CD1c-positive myeloid dendritic cell (primary cell): ENCODE results near the gene SPON1.
"Not testable (repeated sequence)": the region's sequence is repeated elsewhere in the genome, so short reads cannot be mapped to it uniquely, and the experiment has no call there.

ENCODE experiments used
- DNase-seq: peaks from one replicate; pipeline ENCODE4 v3.0.0-alpha.2; 2016; ENCODE audit errors: extremely low spot score

Gene SPON1

GRCh38 chr11:14269692-14270573 is 307.4 kb downstream of the SPON1 start:
- no peak for DNase-seq

- peak; percentile 71 for DNase-seq
Observed at GRCh38 chr11:14270690-14271542, 308.4 kb downstream of the SPON1 start.

GRCh38 chr11:14273895-14274294 is 311.4 kb downstream of the SPON1 start:
- DNase-seq: no peak

- DNase-seq: no peak
Observed at GRCh38 chr11:14275076-14275475, 312.6 kb downstream of the SPON1 start.

- not testable (repeated sequence) for DNase-seq
Observed at GRCh38 chr11:14278869-14279268, 316.3 kb downstream of the SPON1 start.

GRCh38 chr11:14288189-14288935 is 325.8 kb downstream of the SPON1 start:
- DNase-seq: no peak

GRCh38 chr11:14290422-14290821 is 327.9 kb downstream of the SPON1 start:
- DNase-seq: no peak

- no peak for DNase-seq
Observed at GRCh38 chr11:14299921-14300320, 337.4 kb downstream of the SPON1 start.

- peak; percentile 35 for DNase-seq
Observed at GRCh38 chr11:14300661-14301304, 338.3 kb downstream of the SPON1 start.

GRCh38 chr11:14304601-14305000 is 342.1 kb downstream of the SPON1 start:
- no peak for DNase-seq

- no peak for DNase-seq
Observed at GRCh38 chr11:14305649-14306048, 343.1 kb downstream of the SPON1 start.

GRCh38 chr11:14306481-14306880 is 344.0 kb downstream of the SPON1 start:
- DNase-seq: no peak

GRCh38 chr11:14308114-14308896 is 345.8 kb downstream of the SPON1 start:
- DNase-seq: peak; percentile 18

GRCh38 chr11:14308897-14309387 is 346.4 kb downstream of the SPON1 start:
- no peak for DNase-seq

- DNase-seq: no peak
Observed at GRCh38 chr11:14309425-14310192, 347.1 kb downstream of the SPON1 start.

GRCh38 chr11:14310679-14311078 is 348.2 kb downstream of the SPON1 start:
- no peak for DNase-seq

GRCh38 chr11:14312736-14313438 is 350.4 kb downstream of the SPON1 start:
- no peak for DNase-seq

- no peak for DNase-seq
Observed at GRCh38 chr11:14314127-14314526, 351.6 kb downstream of the SPON1 start.

GRCh38 chr11:14315130-14315529 is 352.6 kb downstream of the SPON1 start:
- no peak for DNase-seq
